Right ventricle myocardium inferior (tissue), 1 donor: ENCODE measurements around the gene RERE. TPM values are rescaled to one million over a fixed set of nuclear protein-coding genes. Genes with fewer than 3 reads are reported as not detected.
"Not testable (repeated sequence)": the region's sequence is repeated elsewhere in the genome, so short reads cannot be mapped to it uniquely, and the experiment has no call there.

Experiments used
- ATAC-seq: fragments of 200-7000 bp; cut with Tn5 transposase; one replicate; pipeline ENCODE4 v1.9.1; 2020; ENCODE audit warnings: mild to moderate bottlenecking, moderate library complexity
- DNase-seq: peaks from one replicate; pipeline ENCODE4 v3.0.0; 2021; ENCODE audit errors: missing footprints
- intact Hi-C: fragments of 100-400 bp; cut with DNase I; formaldehyde crosslinking; loops from one replicate; pipeline ENCODE4 v1.11.0; 2022
- total RNA-seq: library from RNA; stranded (reverse); fragmentation: NEBNext Ultra II Directional; extraction: Animal tissue kit (Norgen Biotek cat#: 25700); gene quantifications from one replicate; pipeline ENCODE4 v1.2.1, GENCODE V29; 2021
- donor health status: DM: no; HTN: yes; CAD: no; lungs with severe emphysema.

The RERE gene
- total RNA-seq, 1 donor from 2014 or later: 133 TPM

GRCh38 chr1:8394456-8395321, 422.8 kb downstream of the RERE start:
- intact Hi-C loops: no loop called here
- ATAC-seq (no peak), DNase-seq (no peak)

- intact Hi-C loops: no loop called here
- ATAC-seq (peak; percentile 17), DNase-seq (no peak)
Measured at GRCh38 chr1:8392522-8392921, 424.9 kb downstream of the RERE start.

- no peak for DNase-seq
- intact Hi-C loops: no loop called here
- no peak for ATAC-seq
Measured at GRCh38 chr1:8390707-8391106, 426.7 kb downstream of the RERE start.

- intact Hi-C loops: loop anchor here (10.0 kb wide), 1 partner anchor 315 kb away; no protein-coding TSS in a partner anchor
- ATAC-seq (peak; percentile 18), DNase-seq (no peak)
Measured at GRCh38 chr1:8389958-8390535, 427.4 kb downstream of the RERE start.

GRCh38 chr1:8388732-8389562, 428.5 kb downstream of the RERE start:
- intact Hi-C loops: loop anchor here (10.0 kb wide), 1 partner anchor 316 kb away; no protein-coding TSS in a partner anchor
- ATAC-seq (no peak), DNase-seq (no peak)

GRCh38 chr1:8386247-8386646, 431.2 kb downstream of the RERE start:
- ATAC-seq: no peak
- no peak for DNase-seq
- intact Hi-C loops: loop anchor here (10.0 kb wide), 1 partner anchor 319 kb away; no protein-coding TSS in a partner anchor

- ATAC-seq (peak; percentile 42), DNase-seq (no peak)
- intact Hi-C loops: loop anchor here (10.0 kb wide), 1 partner anchor 320 kb away; no protein-coding TSS in a partner anchor
Measured at GRCh38 chr1:8384577-8384976, 432.9 kb downstream of the RERE start.

- intact Hi-C loops: loop anchor here (10.0 kb wide), 1 partner anchor 321 kb away; no protein-coding TSS in a partner anchor
- no peak for DNase-seq
- ATAC-seq: no peak
Measured at GRCh38 chr1:8384088-8384487, 433.4 kb downstream of the RERE start.

- intact Hi-C loops: loop anchor here (10.0 kb wide), 1 partner anchor 322 kb away; no protein-coding TSS in a partner anchor
- DNase-seq: no peak
- ATAC-seq: no peak
Measured at GRCh38 chr1:8382608-8383505, 434.6 kb downstream of the RERE start.

- ATAC-seq: peak; percentile 32
- intact Hi-C loops: loop anchor here (10.0 kb wide), 1 partner anchor 323 kb away; no protein-coding TSS in a partner anchor
Measured at GRCh38 chr1:8382051-8382505, 435.4 kb downstream of the RERE start.

GRCh38 chr1:8381618-8382017, 435.8 kb downstream of the RERE start:
- DNase-seq (no peak), ATAC-seq (no peak)
- intact Hi-C loops: loop anchor here (10.0 kb wide), 1 partner anchor 323 kb away; no protein-coding TSS in a partner anchor

More at GRCh38 chr1:8382051-8382505, 435.4 kb downstream of the RERE start:
- DNase-seq: no peak

- not testable (repeated sequence) for ATAC-seq, DNase-seq
- intact Hi-C loops: loop anchor here (10.0 kb wide), 1 partner anchor 324 kb away; no protein-coding TSS in a partner anchor
Measured at GRCh38 chr1:8380310-8380709, 437.1 kb downstream of the RERE start.

GRCh38 chr1:8379513-8380186, 437.8 kb downstream of the RERE start:
- ATAC-seq (no peak), DNase-seq (no peak)
- intact Hi-C loops: loop anchor here (10.0 kb wide), 1 partner anchor 325 kb away; no protein-coding TSS in a partner anchor

- DNase-seq (peak; percentile 73), ATAC-seq (peak; percentile 37)
- intact Hi-C loops: no loop called here
Measured at GRCh38 chr1:8378981-8379470, 438.4 kb downstream of the RERE start.

GRCh38 chr1:8378178-8378577, 439.3 kb downstream of the RERE start:
- intact Hi-C loops: no loop called here
- DNase-seq (no peak), ATAC-seq (peak; percentile 42)

GRCh38 chr1:8377271-8377981, 440.0 kb downstream of the RERE start:
- DNase-seq (no peak), ATAC-seq (no peak)
- intact Hi-C loops: no loop called here
